Nephron progenitor cell (in vitro differentiated cells): Measurements from ENCODE around the gene C1QL3.

Experiments
- DNase-seq: peaks from one replicate; pipeline ENCODE4 v3.0.0; 2021
- H3K27ac Mint-ChIP-seq: 2 replicates; pipeline ENCODE4 v1.8.0; 2021; ENCODE audit warnings: mild to moderate bottlenecking, moderate library complexity, mixed read lengths
- H3K27me3 Mint-ChIP-seq: 2 replicates; pipeline ENCODE4 v1.8.0; 2021; ENCODE audit warnings: mild to moderate bottlenecking, low read depth, mixed read lengths; ENCODE audit not compliant: poor library complexity
- H3K36me3 Mint-ChIP-seq: 2 replicates; pipeline ENCODE4 v1.8.0; 2021; ENCODE audit warnings: low read depth, mixed read lengths
- H3K4me1 Mint-ChIP-seq: 2 replicates; pipeline ENCODE4 v1.8.0; 2021; ENCODE audit warnings: mixed read lengths
- H3K4me3 Mint-ChIP-seq: 2 replicates; pipeline ENCODE4 v1.8.0; 2021; ENCODE audit warnings: mild to moderate bottlenecking, moderate library complexity, mixed read lengths
- H3K9me3 Mint-ChIP-seq: 2 replicates; pipeline ENCODE4 v1.8.0; 2021; ENCODE audit warnings: mild to moderate bottlenecking, moderate library complexity, mixed read lengths
- TF ChIP-seq, protein P1 (sequence below): fragments of 200-600 bp; sonication (generic); IDR thresholded peaks from 2 replicates; pipeline ENCODE4 v1.5.0; 2021; ENCODE audit warnings: antibody characterized with exemption

C1QL3 gene

DNA sequence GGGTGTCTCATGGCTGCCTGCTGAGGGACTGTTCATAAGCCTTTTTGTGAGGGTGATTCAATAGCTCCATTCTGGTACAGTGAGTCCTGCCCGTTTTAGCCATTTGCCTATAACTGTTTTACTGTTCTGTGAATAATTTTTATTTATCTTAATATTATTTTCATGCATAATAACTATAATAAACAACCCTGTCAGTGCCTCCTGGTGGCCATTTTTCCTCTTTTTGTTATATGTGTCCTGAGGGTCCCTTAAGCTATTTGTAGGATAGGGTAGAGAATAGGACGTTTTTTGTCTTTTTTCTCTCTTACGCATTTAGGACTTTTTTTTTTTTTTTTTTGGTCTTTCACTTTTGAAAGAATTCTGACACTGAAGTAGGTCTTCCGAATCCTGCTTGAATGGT is 2.9 kb downstream of the C1QL3 start:
- Mint-ChIP-seq H3K4me1 (peaks cover 32% of the 10 kb centered on the region), H3K4me3 (peak overlapping the region; percentile 83), H3K36me3 (no peaks in the 10 kb centered on the region), H3K9me3 (no peaks in the 10 kb centered on the region), H3K27ac (no peak overlapping the region), H3K27me3 (peaks cover 70% of the 10 kb centered on the region)
- TF ChIP-seq, protein P1, sequence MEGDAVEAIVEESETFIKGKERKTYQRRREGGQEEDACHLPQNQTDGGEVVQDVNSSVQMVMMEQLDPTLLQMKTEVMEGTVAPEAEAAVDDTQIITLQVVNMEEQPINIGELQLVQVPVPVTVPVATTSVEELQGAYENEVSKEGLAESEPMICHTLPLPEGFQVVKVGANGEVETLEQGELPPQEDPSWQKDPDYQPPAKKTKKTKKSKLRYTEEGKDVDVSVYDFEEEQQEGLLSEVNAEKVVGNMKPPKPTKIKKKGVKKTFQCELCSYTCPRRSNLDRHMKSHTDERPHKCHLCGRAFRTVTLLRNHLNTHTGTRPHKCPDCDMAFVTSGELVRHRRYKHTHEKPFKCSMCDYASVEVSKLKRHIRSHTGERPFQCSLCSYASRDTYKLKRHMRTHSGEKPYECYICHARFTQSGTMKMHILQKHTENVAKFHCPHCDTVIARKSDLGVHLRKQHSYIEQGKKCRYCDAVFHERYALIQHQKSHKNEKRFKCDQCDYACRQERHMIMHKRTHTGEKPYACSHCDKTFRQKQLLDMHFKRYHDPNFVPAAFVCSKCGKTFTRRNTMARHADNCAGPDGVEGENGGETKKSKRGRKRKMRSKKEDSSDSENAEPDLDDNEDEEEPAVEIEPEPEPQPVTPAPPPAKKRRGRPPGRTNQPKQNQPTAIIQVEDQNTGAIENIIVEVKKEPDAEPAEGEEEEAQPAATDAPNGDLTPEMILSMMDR, result no peak
- DNase-seq, result no peak

DNA sequence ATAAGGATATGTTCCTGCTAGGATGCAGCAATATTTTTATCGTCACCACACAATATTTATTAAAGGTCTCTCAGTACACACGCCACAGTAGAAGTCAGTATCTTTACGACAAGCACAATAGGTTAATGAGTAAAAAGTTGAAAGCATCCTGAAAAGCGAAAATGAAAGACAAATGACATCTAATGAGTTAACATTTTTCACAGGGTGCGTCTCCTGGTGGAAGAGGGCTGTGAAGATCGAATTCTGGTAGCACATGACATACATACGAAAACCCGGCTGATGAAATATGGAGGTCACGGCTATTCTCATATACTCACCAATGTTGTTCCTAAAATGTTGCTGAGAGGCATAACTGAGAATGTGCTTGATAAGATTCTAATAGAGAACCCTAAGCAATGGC is 10.8 kb downstream of the C1QL3 start:
- Mint-ChIP-seq H3K4me1 (peaks cover 11% of the 10 kb centered on the region), H3K27ac (no peak overlapping the region), H3K27me3 (no peaks in the 10 kb centered on the region), H3K4me3 (no peak overlapping the region), H3K36me3 (peaks cover 5% of the 10 kb centered on the region), H3K9me3 (no peaks in the 10 kb centered on the region)
- DNase-seq, result no peak
- TF ChIP-seq, protein P1, result no peak

DNA sequence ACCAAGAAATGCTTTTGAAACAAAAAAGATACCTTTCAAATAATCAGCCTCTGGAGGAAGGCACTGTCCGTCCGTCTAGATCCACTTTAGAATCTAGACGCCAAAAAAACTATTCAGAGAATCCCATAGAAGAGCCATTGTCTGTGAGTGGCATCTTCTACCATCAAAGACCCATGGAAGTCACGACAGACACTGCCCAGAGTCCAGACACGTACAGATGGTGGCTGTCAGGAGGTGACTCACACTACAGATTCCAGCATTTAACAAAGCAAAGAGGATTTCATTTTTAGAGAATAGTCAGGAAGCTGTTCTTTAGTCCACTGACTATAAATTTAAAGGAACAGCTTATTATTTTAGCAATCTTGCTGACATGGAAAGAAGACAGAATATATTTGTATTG is 11.7 kb downstream of the C1QL3 start:
- TF ChIP-seq, protein P1, result no peak
- no peak for DNase-seq
- peaks cover 5% of the 10 kb centered on the region for H3K36me3 Mint-ChIP-seq
- H3K9me3 Mint-ChIP-seq, result no peaks in the 10 kb centered on the region
- H3K27ac Mint-ChIP-seq, result peak overlapping the region; percentile 52
- no peak overlapping the region for H3K4me3 Mint-ChIP-seq
- H3K27me3 Mint-ChIP-seq, result no peaks in the 10 kb centered on the region
- peaks cover 11% of the 10 kb centered on the region for H3K4me1 Mint-ChIP-seq

DNA sequence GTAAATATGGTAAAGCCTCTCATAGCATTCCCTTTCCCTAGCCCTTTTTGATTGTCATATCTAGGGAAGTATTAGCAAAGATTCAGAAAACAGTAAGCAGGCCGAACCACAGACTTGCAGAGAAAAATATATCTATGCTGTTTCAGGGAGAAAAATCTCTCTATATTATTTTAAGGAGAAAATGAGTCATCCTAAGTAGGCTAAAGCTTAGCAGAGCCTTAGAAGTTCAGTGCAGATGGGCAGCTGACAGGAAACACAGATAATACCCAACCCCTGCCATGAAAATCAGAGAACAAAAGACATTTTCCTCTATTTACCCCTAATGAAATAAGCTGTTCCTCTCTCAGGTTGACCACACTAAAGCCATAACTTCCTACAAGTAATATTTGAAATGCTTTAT is 16.5 kb downstream of the C1QL3 start:
- H3K4me1 Mint-ChIP-seq, result peaks cover under 1% of the 10 kb centered on the region
- H3K27me3 Mint-ChIP-seq, result no peaks in the 10 kb centered on the region
- DNase-seq, result no peak
- no peak overlapping the region for H3K27ac Mint-ChIP-seq
- H3K36me3 Mint-ChIP-seq, result peaks cover 9% of the 10 kb centered on the region
- TF ChIP-seq, protein P1, result no peak
- H3K4me3 Mint-ChIP-seq, result no peak overlapping the region
- no peaks in the 10 kb centered on the region for H3K9me3 Mint-ChIP-seq

DNA sequence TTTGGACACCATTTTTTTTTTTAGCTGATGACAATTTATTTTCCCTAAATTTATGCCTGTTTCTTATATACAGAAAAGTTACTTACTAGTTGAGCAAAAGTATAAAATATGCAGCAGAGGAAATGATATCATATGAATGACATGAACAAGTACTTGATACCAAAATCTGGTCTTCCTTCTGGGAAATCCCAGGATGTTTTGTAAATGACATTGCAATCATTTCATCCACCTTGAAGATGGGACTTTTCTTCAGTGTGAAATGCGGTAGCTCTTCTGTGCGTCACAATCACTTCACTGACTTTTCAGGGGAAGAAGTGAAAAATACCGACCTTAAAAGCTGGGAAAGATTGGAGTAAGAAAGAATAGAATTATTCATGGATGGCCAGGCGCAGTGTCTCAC is 23.8 kb downstream of the C1QL3 start:
- H3K4me1 Mint-ChIP-seq, result peaks cover 15% of the 10 kb centered on the region
- peak overlapping the region; percentile 76 for H3K27ac Mint-ChIP-seq
- H3K36me3 Mint-ChIP-seq, result peaks cover 13% of the 10 kb centered on the region
- TF ChIP-seq, protein P1, result no peak
- no peak overlapping the region for H3K4me3 Mint-ChIP-seq
- DNase-seq, result no peak
- no peaks in the 10 kb centered on the region for H3K9me3 Mint-ChIP-seq
- no peaks in the 10 kb centered on the region for H3K27me3 Mint-ChIP-seq

DNA sequence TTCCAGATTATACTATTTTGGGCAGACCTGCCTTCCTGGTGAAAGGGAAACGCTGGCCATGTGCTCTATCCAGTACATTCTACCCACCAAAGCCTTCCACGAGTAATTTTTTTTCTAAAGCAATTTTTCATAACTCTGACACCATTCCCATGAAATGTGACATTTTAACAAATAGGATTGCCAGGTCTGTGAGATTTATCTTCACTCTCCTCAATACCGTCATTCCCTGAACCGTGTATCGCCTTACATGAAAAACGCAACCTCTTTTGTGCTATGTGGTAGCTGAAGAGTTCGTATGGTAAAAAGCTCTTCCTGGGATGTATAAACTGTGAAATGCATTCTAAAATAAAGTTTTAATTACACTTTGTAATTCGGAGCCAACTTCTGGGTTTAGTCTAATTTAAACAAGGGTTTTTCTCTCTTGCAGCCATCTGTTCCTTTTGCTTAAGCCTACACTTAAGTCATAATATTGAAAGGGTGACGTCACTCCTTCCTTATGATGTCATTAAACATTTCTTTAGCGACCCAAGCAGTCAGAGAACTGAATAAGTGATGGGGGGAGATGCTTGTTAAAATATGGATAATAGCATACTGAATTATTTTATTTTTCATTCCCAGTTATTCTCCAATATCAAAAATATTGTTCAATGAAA is 27.7 kb downstream of the C1QL3 start:
- DNase-seq, result no peak
- Mint-ChIP-seq H3K4me3 (no peak overlapping the region), H3K27me3 (no peaks in the 10 kb centered on the region), H3K9me3 (no peaks in the 10 kb centered on the region), H3K27ac (no peak overlapping the region), H3K4me1 (peaks cover 25% of the 10 kb centered on the region), H3K36me3 (peaks cover 14% of the 10 kb centered on the region)
- TF ChIP-seq, protein P1, result no peak
